ENCODE data around the gene RHBG.

RHBG gene

DNA sequence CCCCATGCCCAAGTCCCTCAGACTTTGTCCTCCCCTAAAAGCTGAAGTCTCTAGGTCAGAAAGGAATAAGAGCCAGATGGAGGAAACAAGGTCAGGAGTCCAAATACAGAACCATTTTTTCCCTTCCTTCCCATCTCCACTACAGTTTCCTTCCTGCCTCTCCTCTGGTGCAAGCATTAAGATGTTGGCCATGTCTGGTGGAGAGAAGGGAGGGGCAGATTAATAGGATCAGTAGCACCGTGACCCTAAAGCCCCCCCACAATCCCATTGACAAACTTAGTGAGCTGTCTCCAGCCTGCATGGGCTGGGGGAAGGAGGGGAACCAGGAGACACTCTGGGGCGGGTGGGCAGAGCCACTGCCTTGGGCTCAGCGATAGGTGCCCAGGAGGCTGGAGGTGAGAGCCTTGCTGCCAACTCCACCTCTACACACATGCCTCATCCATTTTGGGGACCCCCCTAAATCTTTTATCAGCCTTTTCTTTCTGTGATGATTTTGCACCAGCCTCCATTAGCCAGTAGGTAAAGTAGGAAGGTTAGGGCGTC, 59.8 kb downstream of the RHBG start:
- no peak for DNase-seq

DNA sequence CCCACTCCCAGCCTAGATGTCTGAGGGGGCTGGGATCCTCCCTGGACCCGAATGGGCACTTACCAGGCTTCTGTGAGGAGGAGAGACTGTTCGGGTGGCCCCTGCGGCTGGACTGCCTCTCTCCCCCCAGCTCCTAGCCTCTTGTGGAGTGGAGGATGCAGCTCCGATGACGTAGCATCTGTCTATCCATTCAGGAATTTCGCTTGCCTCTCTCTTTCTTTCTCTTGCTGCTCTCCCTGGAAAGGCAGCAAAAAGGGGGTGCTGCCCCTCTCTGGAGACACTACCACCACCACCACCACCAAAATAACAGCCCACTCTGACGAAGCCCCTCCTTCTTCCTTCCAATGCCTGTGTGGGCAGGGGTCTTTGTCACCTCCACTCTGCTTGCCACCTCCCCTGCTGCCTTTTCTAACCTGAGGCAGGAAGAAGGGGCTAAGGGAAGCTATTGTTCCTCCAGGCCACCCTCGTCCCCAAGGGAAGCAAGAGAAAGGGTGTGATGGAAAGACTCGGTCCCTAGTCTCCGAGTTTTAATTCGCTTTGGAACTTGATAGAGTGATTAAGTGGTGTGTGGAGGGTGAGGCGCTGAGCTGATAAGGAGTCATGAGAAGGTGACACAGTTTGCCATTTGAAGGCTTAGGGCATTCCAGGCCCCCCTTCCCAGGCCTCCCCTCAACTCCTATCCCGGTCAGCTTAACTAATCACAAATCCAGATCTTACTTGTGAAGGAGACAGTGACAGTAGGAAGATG, 60.5 kb downstream of the RHBG start:
- DNase-seq = no peak

DNA sequence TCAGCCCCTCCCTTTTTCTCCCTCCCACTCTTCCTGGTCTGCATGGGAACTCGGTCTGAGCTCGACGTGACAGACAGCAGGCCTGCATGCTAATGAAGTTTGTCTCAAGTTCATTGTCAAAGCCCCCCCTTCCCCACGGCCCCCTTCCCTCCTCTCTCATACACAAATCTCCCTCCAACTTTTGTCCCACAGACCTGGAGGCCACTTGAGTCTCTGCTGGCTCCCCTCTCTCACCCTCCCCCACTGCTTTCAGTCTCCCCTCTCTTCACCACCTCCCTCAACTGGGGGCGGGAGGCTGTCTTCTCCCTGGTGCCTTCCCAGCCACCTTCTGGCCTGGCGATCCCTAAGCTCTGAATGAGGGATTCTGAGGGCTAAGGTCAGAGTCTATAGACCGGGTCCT, 61.3 kb downstream of the RHBG start:
- DNase-seq = no peak

DNA sequence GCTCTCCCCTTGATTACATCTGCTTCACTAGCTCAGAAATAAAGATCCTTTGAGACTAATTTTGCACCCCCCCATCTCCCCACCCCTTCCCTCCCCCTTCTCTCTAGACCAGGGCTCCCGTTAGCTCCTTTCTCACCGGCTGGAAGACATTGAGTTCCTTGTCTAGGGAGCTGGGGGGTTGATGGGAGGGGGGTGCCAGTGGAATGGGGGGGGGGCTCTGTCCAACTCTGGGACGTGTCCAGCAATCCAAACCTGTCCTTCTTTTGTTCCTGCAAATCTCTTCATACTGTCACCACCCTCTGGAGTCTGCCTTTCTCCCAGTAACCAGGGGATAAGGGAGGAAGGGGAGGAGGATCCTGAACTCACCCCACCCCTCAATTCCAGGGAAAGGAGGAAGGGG, 61.9 kb downstream of the RHBG start:
- no peak for DNase-seq

DNA sequence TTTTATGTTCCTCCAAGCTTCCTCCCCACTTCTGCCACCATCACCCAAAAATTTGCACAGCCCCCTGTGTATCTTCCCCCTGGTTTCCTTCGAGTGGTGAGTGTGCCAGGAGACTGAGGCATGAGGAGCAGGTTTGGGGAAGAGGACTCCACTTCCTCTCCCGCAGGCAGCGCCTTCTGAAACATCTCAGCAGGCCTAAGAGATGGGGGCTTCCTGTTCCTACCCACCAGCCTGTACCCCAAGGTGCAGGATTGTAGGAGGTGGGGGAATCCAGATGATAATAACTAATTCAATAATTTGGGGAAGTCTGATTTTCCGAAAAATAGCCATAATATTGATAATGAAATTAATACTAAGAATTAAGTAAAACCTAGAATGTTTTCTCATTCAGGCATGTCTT, 62.4 kb downstream of the RHBG start:
- DNase-seq = no peak

DNA sequence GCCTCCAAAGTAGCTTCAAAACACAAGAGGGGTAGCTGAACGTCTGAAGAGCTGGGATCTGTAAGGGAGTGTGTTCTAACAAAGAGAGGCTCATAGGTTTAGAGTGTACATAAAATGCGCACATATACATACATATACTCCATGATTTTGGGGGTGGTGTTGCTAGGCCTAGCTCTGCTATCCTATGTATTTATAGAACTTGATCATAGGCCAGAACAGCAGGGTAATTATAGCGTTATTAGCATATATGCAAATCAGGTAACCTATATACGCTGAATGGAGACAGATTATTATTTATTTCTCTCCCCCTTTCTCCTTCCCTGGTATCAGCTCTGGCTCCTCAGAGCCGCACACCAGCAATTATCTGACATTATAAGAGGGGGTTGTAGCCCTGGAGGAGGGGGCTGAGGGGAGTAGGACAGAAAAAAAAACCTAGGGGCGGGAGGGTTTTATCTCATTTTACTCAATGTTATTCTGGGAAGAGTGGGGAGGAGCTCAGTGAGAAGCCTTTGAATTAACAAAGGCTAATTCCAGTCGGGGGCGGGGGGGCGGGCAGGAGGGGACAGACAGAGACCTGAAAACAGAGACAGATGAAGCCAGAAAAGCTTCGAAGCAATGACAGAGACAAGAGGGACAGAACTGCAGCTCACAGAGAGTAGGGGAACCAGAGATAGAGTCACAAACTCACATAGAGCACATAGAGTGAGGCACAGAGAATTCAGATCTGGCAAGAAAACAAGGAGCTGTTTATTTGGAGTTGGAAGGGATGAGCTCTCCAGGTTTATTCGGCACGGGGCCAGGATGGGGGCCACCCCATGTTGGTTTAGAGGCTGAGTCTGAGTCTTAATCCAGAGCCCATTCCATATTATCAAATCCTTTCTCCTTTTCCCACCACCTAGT, 63.0 kb downstream of the RHBG start:
- DNase-seq = no peak

DNA sequence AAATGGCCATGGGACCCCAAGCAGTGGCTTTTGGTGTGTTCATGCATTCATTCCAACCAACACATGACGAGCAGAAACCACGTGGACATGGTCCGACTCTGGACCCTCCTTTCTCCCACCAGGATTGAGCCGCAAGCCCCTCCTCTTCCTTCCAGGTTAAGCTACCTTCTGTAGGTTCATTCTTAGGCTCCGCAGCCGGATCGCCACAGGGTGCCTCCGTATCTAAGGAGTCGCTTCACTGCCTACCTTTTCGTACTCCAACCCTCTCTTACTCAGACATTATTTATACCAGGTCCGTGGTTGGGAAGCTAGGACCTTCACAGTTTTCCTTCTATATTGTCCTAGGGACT, 63.6 kb downstream of the RHBG start:
- DNase-seq = no peak

DNA sequence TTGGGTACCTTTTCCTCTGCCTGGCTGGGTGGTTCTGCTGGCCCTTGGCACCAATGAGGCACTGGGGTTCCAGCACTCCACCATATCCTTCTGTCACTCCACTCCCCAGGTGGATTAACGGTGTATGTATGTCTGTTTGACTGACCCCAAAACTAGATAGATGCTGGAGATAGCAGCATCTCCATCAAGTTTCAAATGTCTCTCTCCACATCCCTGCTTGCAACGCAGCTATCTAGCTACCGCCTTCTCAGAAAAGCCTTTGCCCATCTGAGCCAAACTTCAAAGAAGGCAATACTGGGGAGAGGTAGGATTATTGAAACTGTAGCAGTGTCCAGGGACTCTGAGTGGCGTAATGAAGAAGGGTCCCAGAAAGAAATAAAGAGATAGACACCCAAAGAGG, 64.0 kb downstream of the RHBG start:
- no peak for DNase-seq

DNA sequence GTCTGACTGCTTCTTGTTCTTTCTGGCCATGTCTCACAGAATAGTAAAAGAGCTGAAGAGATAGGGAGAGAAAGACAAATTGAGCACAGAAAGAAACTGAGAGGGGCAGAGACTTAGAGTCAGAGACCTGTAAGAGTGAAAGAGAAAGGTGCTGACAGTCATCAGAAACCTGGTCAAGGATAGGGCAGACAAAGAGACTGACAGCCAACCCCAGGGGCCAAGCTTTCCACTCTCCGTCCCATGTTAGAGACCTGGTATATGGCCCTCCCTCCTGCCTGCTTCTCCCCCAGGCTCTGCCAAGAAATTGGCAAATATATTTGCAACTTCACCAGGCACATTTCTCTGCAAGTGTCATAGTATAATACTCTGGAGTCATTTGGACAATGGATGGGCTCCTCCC, 64.6 kb downstream of the RHBG start:
- DNase-seq = no peak
